Left lung (tissue), 10 donors: ENCODE results near the gene JMJD7. TPM values are rescaled to one million over a fixed set of nuclear protein-coding genes. Genes with fewer than 3 reads are reported as not detected.

Experiments
- ATAC-seq: fragments of 200-7000 bp; cut with Tn5 transposase; one replicate; pipeline ENCODE4 v1.9.1; 2020; ENCODE audit warnings: moderate library complexity
- DNase-seq, 4 donors: peaks; one replicate each; pipeline ENCODE4 v3.0.0-alpha.2; 2013 to 2020
- H3K27ac ChIP-seq, 2 donors: fragments of 200-600 bp; sonication (generic) in 1 of 2; one replicate each; pipeline versions ENCODE4 v1.5.0 to v1.8.0; 2020 to 2021
- H3K27me3 ChIP-seq, 2 donors: fragments of 200-600 bp; sonication (generic) in 1 of 2; one replicate each; pipeline versions ENCODE4 v1.5.0 to v1.8.0; 2020 to 2021
- H3K36me3 ChIP-seq, 2 donors: fragments of 200-600 bp; sonication (generic) in 1 of 2; one replicate each; pipeline versions ENCODE4 v1.5.0 to v1.8.0; 2020 to 2021
- H3K4me1 ChIP-seq, 2 donors: fragments of 200-600 bp; one replicate each; pipeline ENCODE4 v1.8.0; 2021
- H3K4me3 ChIP-seq, 2 donors: fragments of 200-600 bp; sonication (generic) in 1 of 2; one replicate each; pipeline versions ENCODE4 v1.5.0 to v1.8.0; 2020 to 2021; ENCODE audit warnings: mild to moderate bottlenecking in 1 of 2
- H3K9me3 ChIP-seq, 2 donors: fragments of 200-600 bp; sonication (generic) in 1 of 2; one replicate each; pipeline versions ENCODE4 v1.5.0 to v1.8.0; 2020 to 2021
- intact Hi-C, 2 donors: fragments of 100-400 bp; cut with DNase I; formaldehyde crosslinking; loops; one replicate each; pipeline versions ENCODE4 v1.11.2 to v1.14.2; 2022
- polyA plus RNA-seq, 6 donors: library from polyadenylated mRNA; unstranded; fragments of 120-200 nt; gene quantifications; one replicate each; pipeline ENCODE4 v1.2.1, GENCODE V29; 2013; ENCODE audit not compliant: insufficient read length in 6 of 6
- total RNA-seq, 2 donors: library from RNA; stranded (reverse); fragmentation: NEBNext Ultra II Directional; extraction: Animal tissue kit (Norgen Biotek cat#: 25700); gene quantifications; one replicate each; pipeline ENCODE4 v1.2.1, GENCODE V29; 2021
- TF ChIP-seq, protein P1 (sequence below), 2 donors: fragments of 200-600 bp; sonication (generic) in 1 of 2; IDR thresholded peaks; one replicate each; pipeline versions ENCODE4 v1.5.0 to v1.8.0; 2021; ENCODE audit warnings: antibody characterized with exemption in 2 of 2
- donor health status: DM: no; HTN: yes; CAD: no.
- donor health status: DM: no; HTN: no; CAD: no.

JMJD7 gene
- total and polyA plus RNA-seq, 8 donors: 10.2 to 26.4 (median 14.5) TPM

GRCh38 chr15:41871175-41871905 is 43.4 kb downstream of the JMJD7 start:
- H3K9me3 ChIP-seq: no peaks in the 10 kb centered on the region
- intact Hi-C loops: no loop called here
- H3K36me3 ChIP-seq: no peaks in the 10 kb centered on the region
- ATAC-seq (no peak), DNase-seq (no peak)
- no peaks in the 10 kb centered on the region for H3K27me3 ChIP-seq
- H3K4me1 ChIP-seq: no peaks in the 10 kb centered on the region
- no peak overlapping the region for H3K4me3 ChIP-seq
- H3K27ac ChIP-seq: no peak overlapping the region
- TF ChIP-seq, protein P1, sequence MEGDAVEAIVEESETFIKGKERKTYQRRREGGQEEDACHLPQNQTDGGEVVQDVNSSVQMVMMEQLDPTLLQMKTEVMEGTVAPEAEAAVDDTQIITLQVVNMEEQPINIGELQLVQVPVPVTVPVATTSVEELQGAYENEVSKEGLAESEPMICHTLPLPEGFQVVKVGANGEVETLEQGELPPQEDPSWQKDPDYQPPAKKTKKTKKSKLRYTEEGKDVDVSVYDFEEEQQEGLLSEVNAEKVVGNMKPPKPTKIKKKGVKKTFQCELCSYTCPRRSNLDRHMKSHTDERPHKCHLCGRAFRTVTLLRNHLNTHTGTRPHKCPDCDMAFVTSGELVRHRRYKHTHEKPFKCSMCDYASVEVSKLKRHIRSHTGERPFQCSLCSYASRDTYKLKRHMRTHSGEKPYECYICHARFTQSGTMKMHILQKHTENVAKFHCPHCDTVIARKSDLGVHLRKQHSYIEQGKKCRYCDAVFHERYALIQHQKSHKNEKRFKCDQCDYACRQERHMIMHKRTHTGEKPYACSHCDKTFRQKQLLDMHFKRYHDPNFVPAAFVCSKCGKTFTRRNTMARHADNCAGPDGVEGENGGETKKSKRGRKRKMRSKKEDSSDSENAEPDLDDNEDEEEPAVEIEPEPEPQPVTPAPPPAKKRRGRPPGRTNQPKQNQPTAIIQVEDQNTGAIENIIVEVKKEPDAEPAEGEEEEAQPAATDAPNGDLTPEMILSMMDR (IDR thresholded peaks at IDR 0.05): no peak

- intact Hi-C loops: no loop called here
- Histone ChIP-seq H3K27ac (no peak overlapping the region), H3K4me1 (no peaks in the 10 kb centered on the region), H3K27me3 (no peaks in the 10 kb centered on the region), H3K36me3 (no peaks in the 10 kb centered on the region), H3K9me3 (no peaks in the 10 kb centered on the region), H3K4me3 (no peak overlapping the region)
- TF ChIP-seq, protein P1 (IDR thresholded peaks at IDR 0.05): no peak
- DNase-seq (no peak), ATAC-seq (no peak)
Measured at GRCh38 chr15:41872166-41872747, 44.4 kb downstream of the JMJD7 start.

- H3K9me3 ChIP-seq: no peaks in the 10 kb centered on the region
- H3K4me1 ChIP-seq: no peaks in the 10 kb centered on the region
- DNase-seq: peak in 1 of 4 donors; percentile 57
- intact Hi-C loops: no loop called here
- no peaks in the 10 kb centered on the region for H3K27me3 ChIP-seq
- no peaks in the 10 kb centered on the region for H3K36me3 ChIP-seq
- H3K4me3 ChIP-seq: no peak overlapping the region
- H3K27ac ChIP-seq: no peak overlapping the region
- TF ChIP-seq, protein P1 (IDR thresholded peaks at IDR 0.05): no peak
- ATAC-seq: no peak
Measured at GRCh38 chr15:41873711-41874110, 45.8 kb downstream of the JMJD7 start.

DNA sequence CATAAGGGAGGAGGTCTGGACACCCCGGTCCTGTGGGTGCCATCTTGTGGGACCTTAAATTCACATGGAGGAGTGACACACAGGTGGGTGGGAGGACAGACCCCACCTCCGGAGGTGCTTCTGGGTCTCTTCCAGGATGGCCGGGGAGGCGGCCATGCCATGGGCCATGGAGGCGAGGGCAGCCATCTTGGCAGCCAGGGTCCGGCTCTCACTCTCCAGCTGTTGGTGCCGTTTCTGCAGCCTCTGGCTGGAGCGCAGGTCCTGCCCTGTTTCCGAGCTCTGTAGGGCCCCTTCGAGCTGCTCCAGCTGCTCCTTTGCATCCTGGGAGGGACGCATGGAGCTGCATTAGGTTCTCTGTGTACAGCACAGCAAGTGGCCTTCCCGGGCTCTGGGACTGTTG is 46.8 kb downstream of the JMJD7 start:
- TF ChIP-seq, protein P1 (IDR thresholded peaks at IDR 0.05): no peak
- DNase-seq: peak in 1 of 4 donors; percentile 65
- Histone ChIP-seq H3K36me3 (no peaks in the 10 kb centered on the region), H3K9me3 (no peaks in the 10 kb centered on the region), H3K27me3 (no peaks in the 10 kb centered on the region), H3K27ac (no peak overlapping the region), H3K4me1 (no peaks in the 10 kb centered on the region), H3K4me3 (no peak overlapping the region)
- no peak for ATAC-seq
- intact Hi-C loops: no loop called here

GRCh38 chr15:41876007-41876406 is 48.1 kb downstream of the JMJD7 start:
- peaks cover 0 to 3% of the 10 kb centered on the region in 2 donors for H3K27me3 ChIP-seq
- TF ChIP-seq, protein P1 (IDR thresholded peaks at IDR 0.05): no peak
- H3K9me3 ChIP-seq: no peaks in the 10 kb centered on the region
- H3K36me3 ChIP-seq: no peaks in the 10 kb centered on the region
- intact Hi-C loops: no loop called here
- no peaks in the 10 kb centered on the region for H3K4me1 ChIP-seq
- ATAC-seq (no peak), DNase-seq (no peak)
- H3K4me3 ChIP-seq: no peak overlapping the region
- H3K27ac ChIP-seq: no peak overlapping the region
